Peyer's patch (tissue), 4 donors: ENCODE results near the gene PPARA.

Experiments
- POLR2A ChIP-seq, 2 donors: fragments of 450-650 bp; IDR thresholded peaks; one replicate each; pipeline ENCODE4 v1.5.1; 2017; ENCODE audit warnings: antibody characterized with exemption in 2 of 2, mild to moderate bottlenecking in 2 of 2, moderate library complexity in 2 of 2
- TF ChIP-seq, protein P1 (sequence below), 6 experiments: fragments of 450-650 bp in 4 of 6; fragments of 200-600 bp in 2 of 6; sonication (generic) in 1 of 6; IDR thresholded peaks; one replicate each; pipeline ENCODE4 v1.5.1; 2017 to 2019; ENCODE audit warnings: antibody characterized with exemption in 6 of 6, mild to moderate bottlenecking in 3 of 6, moderate library complexity in 1 of 6

DNA sequence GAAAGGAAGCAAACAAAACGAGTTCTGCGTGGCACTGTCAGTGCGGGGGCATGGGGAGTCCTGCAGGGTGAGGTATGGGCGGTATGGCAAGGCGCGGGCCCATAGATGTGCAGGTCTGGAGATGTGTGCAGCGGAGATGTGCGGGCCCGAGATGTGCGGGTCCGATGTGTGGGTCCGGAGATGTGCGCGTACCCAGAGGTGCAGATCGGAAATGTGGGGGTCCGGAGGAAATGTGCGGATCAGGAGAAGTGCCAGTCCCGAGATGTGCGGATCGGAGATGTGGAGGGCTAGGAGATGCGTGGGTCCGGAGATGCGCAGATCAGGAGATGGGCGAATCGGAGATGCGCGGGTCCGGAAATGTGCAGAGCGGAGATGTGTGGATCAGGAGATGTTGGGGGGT, 63.8 kb downstream of the PPARA start:
- TF ChIP-seq, protein P1, sequence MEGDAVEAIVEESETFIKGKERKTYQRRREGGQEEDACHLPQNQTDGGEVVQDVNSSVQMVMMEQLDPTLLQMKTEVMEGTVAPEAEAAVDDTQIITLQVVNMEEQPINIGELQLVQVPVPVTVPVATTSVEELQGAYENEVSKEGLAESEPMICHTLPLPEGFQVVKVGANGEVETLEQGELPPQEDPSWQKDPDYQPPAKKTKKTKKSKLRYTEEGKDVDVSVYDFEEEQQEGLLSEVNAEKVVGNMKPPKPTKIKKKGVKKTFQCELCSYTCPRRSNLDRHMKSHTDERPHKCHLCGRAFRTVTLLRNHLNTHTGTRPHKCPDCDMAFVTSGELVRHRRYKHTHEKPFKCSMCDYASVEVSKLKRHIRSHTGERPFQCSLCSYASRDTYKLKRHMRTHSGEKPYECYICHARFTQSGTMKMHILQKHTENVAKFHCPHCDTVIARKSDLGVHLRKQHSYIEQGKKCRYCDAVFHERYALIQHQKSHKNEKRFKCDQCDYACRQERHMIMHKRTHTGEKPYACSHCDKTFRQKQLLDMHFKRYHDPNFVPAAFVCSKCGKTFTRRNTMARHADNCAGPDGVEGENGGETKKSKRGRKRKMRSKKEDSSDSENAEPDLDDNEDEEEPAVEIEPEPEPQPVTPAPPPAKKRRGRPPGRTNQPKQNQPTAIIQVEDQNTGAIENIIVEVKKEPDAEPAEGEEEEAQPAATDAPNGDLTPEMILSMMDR (IDR thresholded peaks at IDR 0.05), result no peak
- TF ChIP-seq POLR2A (IDR thresholded peaks at IDR 0.05), result no peak
